Astrocyte (in vitro differentiated cells and primary cell): ENCODE measurements around the gene TRIO. TPM values are rescaled to one million over a fixed set of nuclear protein-coding genes. Genes with fewer than 3 reads are reported as not detected.

ENCODE experiments used
- DNase-seq: peaks from one replicate; pipeline ENCODE4 v3.0.0-alpha.2; 2010; ENCODE audit warnings: low read depth
- FAIRE-seq: peaks from 2 replicates; lab custom pipeline; 2011; peaks lifted over from hg19 to GRCh38; lab: Jason Lieb, UNC
- H2AFZ ChIP-seq: 2 replicates; pipeline ENCODE4 v1.6.0; 2012; ENCODE audit warnings: low read depth, low read length, inconsistent platforms
- H3K27ac ChIP-seq: 2 replicates; pipeline ENCODE4 v1.5.1; 2011; ENCODE audit warnings: low read depth, low read length, inconsistent platforms
- H3K27me3 ChIP-seq: 2 replicates; pipeline ENCODE4 v1.6.0; 2011; ENCODE audit warnings: low read length, inconsistent platforms; ENCODE audit not compliant: insufficient read depth
- H3K36me3 ChIP-seq: 2 replicates; pipeline ENCODE4 v1.5.1; 2011; ENCODE audit warnings: low read length, inconsistent platforms; ENCODE audit not compliant: insufficient read depth
- H3K4me1 ChIP-seq: 2 replicates; pipeline ENCODE4 v1.5.1; 2011; ENCODE audit warnings: low read length, inconsistent platforms; ENCODE audit not compliant: insufficient read depth
- H3K4me2 ChIP-seq: 2 replicates; pipeline ENCODE4 v1.6.0; 2012; ENCODE audit warnings: low read length, inconsistent platforms
- H3K4me3 ChIP-seq: 2 replicates; pipeline ENCODE4 v1.5.1; 2011; ENCODE audit warnings: low read depth, mild to moderate bottlenecking, low read length, inconsistent platforms; ENCODE audit not compliant: insufficient read depth
- H3K79me2 ChIP-seq: 2 replicates; pipeline ENCODE4 v1.6.0; 2012; ENCODE audit warnings: mild to moderate bottlenecking, low read length, inconsistent platforms; ENCODE audit not compliant: insufficient read depth
- H3K9ac ChIP-seq: 2 replicates; pipeline ENCODE4 v1.6.0; 2012; ENCODE audit warnings: mild to moderate bottlenecking, low read length, inconsistent platforms
- H3K9me3 ChIP-seq: 2 replicates; pipeline ENCODE4 v1.5.1; 2012; ENCODE audit warnings: low read depth, mild to moderate bottlenecking, low read length, inconsistent platforms; ENCODE audit not compliant: insufficient read depth
- H4K20me1 ChIP-seq: 2 replicates; pipeline ENCODE4 v1.6.0; 2012; ENCODE audit warnings: low read length, inconsistent platforms; ENCODE audit not compliant: insufficient read depth
- H3K27ac Mint-ChIP-seq: one replicate; pipeline ENCODE4 v1.8.0; 2021; ENCODE audit warnings: mild to moderate bottlenecking, mixed read lengths; ENCODE audit not compliant: unreplicated experiment
- H3K27me3 Mint-ChIP-seq: one replicate; pipeline ENCODE4 v1.8.0; 2021; ENCODE audit warnings: low read depth, mixed read lengths; ENCODE audit not compliant: unreplicated experiment
- H3K36me3 Mint-ChIP-seq: one replicate; pipeline ENCODE4 v1.8.0; 2021; ENCODE audit warnings: low read depth, mixed read lengths; ENCODE audit not compliant: unreplicated experiment
- H3K4me1 Mint-ChIP-seq: one replicate; pipeline ENCODE4 v1.8.0; 2021; ENCODE audit warnings: low read depth, mixed read lengths; ENCODE audit not compliant: unreplicated experiment
- H3K4me3 Mint-ChIP-seq: one replicate; pipeline ENCODE4 v1.8.0; 2021; ENCODE audit warnings: mild to moderate bottlenecking, moderate library complexity, mixed read lengths; ENCODE audit not compliant: unreplicated experiment
- H3K9me3 Mint-ChIP-seq: one replicate; pipeline ENCODE4 v1.8.0; 2021; ENCODE audit warnings: mild to moderate bottlenecking, mixed read lengths; ENCODE audit not compliant: unreplicated experiment
- EZH2 ChIP-seq: IDR thresholded peaks from 2 replicates; pipeline ENCODE4 v1.6.1; 2012; ENCODE audit warnings: mild to moderate bottlenecking, low read length, inconsistent platforms; ENCODE audit not compliant: insufficient read depth
- total RNA-seq: library from RNA; stranded (reverse); gene quantifications from 2 replicates; pipeline ENCODE4 v1.2.1, GENCODE V29; 2021
- TF ChIP-seq, protein P1 (sequence below): IDR thresholded peaks from 2 replicates; pipeline ENCODE4 v1.5.1; 2011; ENCODE audit warnings: low read depth, mild to moderate bottlenecking, inconsistent platforms, low read length, moderate library complexity; ENCODE audit not compliant: insufficient read depth

The TRIO gene
- total RNA-seq, 1 donor from 2014 or later, result 347 TPM

DNA sequence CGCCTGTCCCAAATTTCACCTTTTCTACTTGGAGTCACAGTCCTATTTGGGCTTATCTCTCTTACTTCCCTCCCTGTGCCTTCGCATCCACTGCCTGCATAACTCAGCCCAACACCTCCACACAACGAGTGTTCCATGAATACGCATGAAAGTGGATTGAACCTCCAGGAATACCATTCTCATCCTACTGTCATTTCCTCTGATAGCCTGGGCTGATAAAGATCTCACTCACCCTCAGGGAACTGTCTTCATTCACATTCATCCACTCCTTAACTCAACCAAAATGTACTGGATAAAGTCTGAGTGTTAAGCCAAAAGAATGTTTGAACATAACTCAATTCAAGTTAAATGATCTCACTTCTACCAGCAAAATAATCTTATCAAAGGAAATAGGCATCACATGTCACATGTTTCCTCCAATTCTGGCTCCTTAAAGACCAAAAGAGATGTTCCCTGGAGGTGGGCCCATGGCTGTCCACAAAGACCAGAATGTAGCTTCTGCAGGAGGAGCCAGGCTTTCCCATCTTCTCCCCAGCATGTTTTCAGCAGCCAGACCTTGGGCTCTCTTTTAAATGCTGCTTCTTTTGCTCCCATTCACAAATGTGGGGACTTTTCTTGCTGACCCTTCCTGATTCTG is 28.4 kb upstream of the TRIO start:
- no peak overlapping the region for H3K27ac Mint-ChIP-seq
- H2AFZ ChIP-seq, result no peak overlapping the region
- H3K4me1 ChIP-seq, result peaks cover 14% of the 10 kb centered on the region
- H3K4me3 ChIP-seq, result no peak overlapping the region
- FAIRE-seq, result peak; percentile 90
- no peak overlapping the region for H3K4me2 ChIP-seq
- H3K27me3 ChIP-seq, result no peaks in the 10 kb centered on the region
- H3K9me3 ChIP-seq, result peaks cover 3% of the 10 kb centered on the region
- H3K27ac ChIP-seq, result no peak overlapping the region
- TF ChIP-seq, protein P1, sequence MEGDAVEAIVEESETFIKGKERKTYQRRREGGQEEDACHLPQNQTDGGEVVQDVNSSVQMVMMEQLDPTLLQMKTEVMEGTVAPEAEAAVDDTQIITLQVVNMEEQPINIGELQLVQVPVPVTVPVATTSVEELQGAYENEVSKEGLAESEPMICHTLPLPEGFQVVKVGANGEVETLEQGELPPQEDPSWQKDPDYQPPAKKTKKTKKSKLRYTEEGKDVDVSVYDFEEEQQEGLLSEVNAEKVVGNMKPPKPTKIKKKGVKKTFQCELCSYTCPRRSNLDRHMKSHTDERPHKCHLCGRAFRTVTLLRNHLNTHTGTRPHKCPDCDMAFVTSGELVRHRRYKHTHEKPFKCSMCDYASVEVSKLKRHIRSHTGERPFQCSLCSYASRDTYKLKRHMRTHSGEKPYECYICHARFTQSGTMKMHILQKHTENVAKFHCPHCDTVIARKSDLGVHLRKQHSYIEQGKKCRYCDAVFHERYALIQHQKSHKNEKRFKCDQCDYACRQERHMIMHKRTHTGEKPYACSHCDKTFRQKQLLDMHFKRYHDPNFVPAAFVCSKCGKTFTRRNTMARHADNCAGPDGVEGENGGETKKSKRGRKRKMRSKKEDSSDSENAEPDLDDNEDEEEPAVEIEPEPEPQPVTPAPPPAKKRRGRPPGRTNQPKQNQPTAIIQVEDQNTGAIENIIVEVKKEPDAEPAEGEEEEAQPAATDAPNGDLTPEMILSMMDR, result no peak
- no peak for TF ChIP-seq EZH2
- peak; percentile 47 for DNase-seq
- no peaks in the 10 kb centered on the region for H4K20me1 ChIP-seq
- H3K4me3 Mint-ChIP-seq, result no peak overlapping the region
- H3K27me3 Mint-ChIP-seq, result no peaks in the 10 kb centered on the region
- H3K4me1 Mint-ChIP-seq, result peaks cover 26% of the 10 kb centered on the region
- peaks cover 6% of the 10 kb centered on the region for H3K9me3 Mint-ChIP-seq
- no peak overlapping the region for H3K9ac ChIP-seq
- H3K36me3 Mint-ChIP-seq, result no peaks in the 10 kb centered on the region
- H3K79me2 ChIP-seq, result no peaks in the 10 kb centered on the region
- no peaks in the 10 kb centered on the region for H3K36me3 ChIP-seq

DNA sequence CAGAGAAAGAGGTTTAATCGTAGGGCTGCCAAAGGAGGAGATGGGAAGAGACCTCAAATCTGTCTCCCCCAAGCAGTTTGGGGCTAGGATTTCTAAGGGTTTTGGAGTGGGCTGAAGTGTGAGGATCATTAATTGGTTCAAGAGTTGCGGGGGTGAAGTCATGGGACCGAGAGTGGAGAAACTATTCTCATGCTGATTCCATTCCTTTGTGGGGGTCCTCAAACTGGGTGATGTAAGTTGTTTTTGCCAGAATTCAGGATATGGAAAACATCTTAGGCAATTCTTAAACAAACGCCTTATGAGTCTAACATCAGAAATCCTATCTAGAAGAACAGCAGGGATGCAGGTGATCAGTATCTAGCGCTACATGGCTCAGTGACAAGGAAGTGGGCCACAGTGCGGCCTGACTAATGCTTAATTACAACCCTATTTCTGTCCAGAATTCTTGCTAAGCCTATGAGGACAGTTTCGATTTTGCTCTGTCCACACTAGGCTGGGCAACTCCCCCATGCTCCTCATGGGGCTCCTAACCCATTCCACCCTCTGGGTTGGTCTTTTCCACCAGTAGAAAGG is 27.7 kb upstream of the TRIO start:
- peaks cover 26% of the 10 kb centered on the region for H3K4me1 Mint-ChIP-seq
- H4K20me1 ChIP-seq, result no peaks in the 10 kb centered on the region
- no peaks in the 10 kb centered on the region for H3K36me3 ChIP-seq
- H3K27me3 Mint-ChIP-seq, result no peaks in the 10 kb centered on the region
- no peaks in the 10 kb centered on the region for H3K36me3 Mint-ChIP-seq
- H3K9ac ChIP-seq, result no peak overlapping the region
- no peak for DNase-seq
- peaks cover 14% of the 10 kb centered on the region for H3K4me1 ChIP-seq
- peaks cover 6% of the 10 kb centered on the region for H3K9me3 Mint-ChIP-seq
- no peak overlapping the region for H2AFZ ChIP-seq
- no peak overlapping the region for H3K27ac Mint-ChIP-seq
- no peaks in the 10 kb centered on the region for H3K79me2 ChIP-seq
- H3K27me3 ChIP-seq, result no peaks in the 10 kb centered on the region
- H3K4me3 Mint-ChIP-seq, result no peak overlapping the region
- H3K4me3 ChIP-seq, result no peak overlapping the region
- TF ChIP-seq EZH2, result no peak
- TF ChIP-seq, protein P1, result no peak
- no peak overlapping the region for H3K27ac ChIP-seq
- H3K9me3 ChIP-seq, result peaks cover 3% of the 10 kb centered on the region
- no peak for FAIRE-seq
- no peak overlapping the region for H3K4me2 ChIP-seq
